Measurements from ENCODE around the gene SERP1. TPM values are rescaled to one million over a fixed set of nuclear protein-coding genes. Genes with fewer than 3 reads are reported as not detected.

Gene SERP1
- total RNA-seq, 1 donor from 2014 or later, result 20.4 TPM

GRCh38 chr3:150523538-150523937, 22.8 kb downstream of the SERP1 start:
- no peaks in the 10 kb centered on the region for H3K9me3 ChIP-seq (replicated peaks)
- no peaks in the 10 kb centered on the region for H3K27me3 ChIP-seq (ENCODE audit: low read depth)
- H3K36me3 ChIP-seq, result no peaks in the 10 kb centered on the region
- no peak overlapping the region for H3K27ac ChIP-seq (replicated peaks)
- DNase-seq, result no peak
- peaks cover 8% of the 10 kb centered on the region for H3K4me1 ChIP-seq
- no peak overlapping the region for H3K4me3 ChIP-seq
- TF ChIP-seq CTCF (IDR thresholded peaks at IDR 0.05; ENCODE audit: borderline replicate concordance), result no peak
- intact Hi-C loops (cut with micrococcal nuclease), result no loop called here

GRCh38 chr3:150521463-150521862, 24.8 kb downstream of the SERP1 start:
- Histone ChIP-seq H3K4me3 (no peak overlapping the region), H3K4me1 (peaks cover 8% of the 10 kb centered on the region), H3K9me3 (replicated peaks) (no peaks in the 10 kb centered on the region), H3K36me3 (no peaks in the 10 kb centered on the region), H3K27me3 (ENCODE audit: low read depth) (no peaks in the 10 kb centered on the region), H3K27ac (replicated peaks) (no peak overlapping the region)
- no peak for DNase-seq
- TF ChIP-seq CTCF (IDR thresholded peaks at IDR 0.05; ENCODE audit: borderline replicate concordance), result no peak
- intact Hi-C loops (cut with micrococcal nuclease), result no loop called here

GRCh38 chr3:150520408-150520807, 25.9 kb downstream of the SERP1 start:
- no peak for TF ChIP-seq CTCF (IDR thresholded peaks at IDR 0.05; ENCODE audit: borderline replicate concordance)
- DNase-seq, result no peak

GRCh38 chr3:150519026-150519425, 27.3 kb downstream of the SERP1 start:
- no peak overlapping the region for H3K27ac ChIP-seq (replicated peaks)
- H3K4me1 ChIP-seq, result peaks cover 8% of the 10 kb centered on the region
- no peak for TF ChIP-seq CTCF (IDR thresholded peaks at IDR 0.05; ENCODE audit: borderline replicate concordance)
- no peaks in the 10 kb centered on the region for H3K27me3 ChIP-seq (ENCODE audit: low read depth)
- intact Hi-C loops (cut with micrococcal nuclease), result no loop called here
- no peaks in the 10 kb centered on the region for H3K9me3 ChIP-seq (replicated peaks)
- no peak for DNase-seq
- no peaks in the 10 kb centered on the region for H3K36me3 ChIP-seq
- no peak overlapping the region for H3K4me3 ChIP-seq

More at GRCh38 chr3:150520408-150520807, 25.9 kb downstream of the SERP1 start:
- Histone ChIP-seq H3K9me3 (replicated peaks) (no peaks in the 10 kb centered on the region), H3K27me3 (ENCODE audit: low read depth) (no peaks in the 10 kb centered on the region), H3K4me3 (no peak overlapping the region), H3K36me3 (no peaks in the 10 kb centered on the region), H3K4me1 (peaks cover 8% of the 10 kb centered on the region), H3K27ac (replicated peaks) (no peak overlapping the region)
- intact Hi-C loops (cut with micrococcal nuclease), result no loop called here

GRCh38 chr3:150515210-150515609, 31.1 kb downstream of the SERP1 start:
- Histone ChIP-seq H3K36me3 (no peaks in the 10 kb centered on the region), H3K27ac (replicated peaks) (no peak overlapping the region), H3K4me3 (no peak overlapping the region), H3K4me1 (no peaks in the 10 kb centered on the region), H3K9me3 (replicated peaks) (no peaks in the 10 kb centered on the region), H3K27me3 (ENCODE audit: low read depth) (no peaks in the 10 kb centered on the region)
- intact Hi-C loops (cut with micrococcal nuclease), result no loop called here
- no peak for DNase-seq
- no peak for TF ChIP-seq CTCF (IDR thresholded peaks at IDR 0.05; ENCODE audit: borderline replicate concordance)

All from left ventricle myocardium inferior (tissue), 1 donor.